HG02610 (cell line): ENCODE results near the gene CYP2E1.
"Not testable (repeated sequence)": the region's sequence is repeated elsewhere in the genome, so short reads cannot be mapped to it uniquely, and the experiment has no call there.

Source experiments
- ATAC-seq: cut with Tn5 transposase; IDR thresholded peaks from one replicate; pipeline ENCODE4 v1.9.1; 2021; ENCODE audit warnings: mild to moderate bottlenecking, moderate library complexity; ENCODE audit not compliant: unreplicated experiment

The CYP2E1 gene

DNA sequence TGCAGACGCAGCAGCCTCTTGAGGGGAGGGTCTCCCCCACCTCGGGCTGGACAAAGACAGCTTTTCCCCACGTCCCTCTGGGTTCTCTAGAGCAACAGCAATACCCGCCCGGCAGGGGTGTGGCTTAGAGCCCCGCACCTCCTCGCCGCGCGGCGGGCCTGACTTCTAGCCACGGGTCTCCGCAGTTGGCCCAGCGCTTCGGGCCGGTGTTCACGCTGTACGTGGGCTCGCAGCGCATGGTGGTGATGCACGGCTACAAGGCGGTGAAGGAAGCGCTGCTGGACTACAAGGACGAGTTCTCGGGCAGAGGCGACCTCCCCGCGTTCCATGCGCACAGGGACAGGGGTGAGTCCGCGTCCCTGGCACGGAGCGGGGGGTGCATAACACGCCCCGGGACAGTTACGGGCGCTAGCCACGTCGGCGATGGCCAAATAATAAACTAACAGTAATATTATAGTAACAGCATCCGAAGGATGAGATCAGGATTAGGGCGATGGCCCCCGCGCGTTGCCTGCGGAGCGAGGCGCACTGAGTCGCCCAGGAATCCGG, 1.2 kb downstream of the CYP2E1 start:
- ATAC-seq: no peak

GRCh38 chr10:133528845-133529575, 1.8 kb downstream of the CYP2E1 start:
- ATAC-seq: no peak

DNA sequence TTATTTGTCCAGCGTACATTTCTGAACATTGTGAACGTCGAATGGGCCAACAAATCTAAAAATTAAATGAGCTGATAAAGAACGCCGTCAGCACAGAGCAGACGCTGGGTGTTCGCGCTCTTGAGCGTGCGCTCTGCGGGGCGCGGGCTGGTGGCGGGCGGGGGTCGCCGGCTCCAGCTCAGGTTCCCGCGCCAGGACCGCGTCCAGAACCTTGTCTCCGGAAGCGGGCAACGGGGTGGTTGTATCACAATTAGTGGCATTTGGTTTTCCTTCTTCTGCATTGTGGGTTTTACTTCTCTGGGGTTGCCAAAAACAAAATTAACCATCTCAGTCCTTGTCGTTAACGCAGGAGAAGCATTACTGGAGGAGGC, 2.4 kb downstream of the CYP2E1 start:
- no peak for ATAC-seq

- ATAC-seq: no peak
Observed at GRCh38 chr10:133530506-133530905, 3.3 kb downstream of the CYP2E1 start.

GRCh38 chr10:133532871-133533270, 5.7 kb downstream of the CYP2E1 start:
- no peak for ATAC-seq

- ATAC-seq: no peak
Observed at GRCh38 chr10:133534417-133534816, 7.3 kb downstream of the CYP2E1 start.

- ATAC-seq: no peak
Observed at GRCh38 chr10:133536198-133536597, 9.0 kb downstream of the CYP2E1 start.

DNA sequence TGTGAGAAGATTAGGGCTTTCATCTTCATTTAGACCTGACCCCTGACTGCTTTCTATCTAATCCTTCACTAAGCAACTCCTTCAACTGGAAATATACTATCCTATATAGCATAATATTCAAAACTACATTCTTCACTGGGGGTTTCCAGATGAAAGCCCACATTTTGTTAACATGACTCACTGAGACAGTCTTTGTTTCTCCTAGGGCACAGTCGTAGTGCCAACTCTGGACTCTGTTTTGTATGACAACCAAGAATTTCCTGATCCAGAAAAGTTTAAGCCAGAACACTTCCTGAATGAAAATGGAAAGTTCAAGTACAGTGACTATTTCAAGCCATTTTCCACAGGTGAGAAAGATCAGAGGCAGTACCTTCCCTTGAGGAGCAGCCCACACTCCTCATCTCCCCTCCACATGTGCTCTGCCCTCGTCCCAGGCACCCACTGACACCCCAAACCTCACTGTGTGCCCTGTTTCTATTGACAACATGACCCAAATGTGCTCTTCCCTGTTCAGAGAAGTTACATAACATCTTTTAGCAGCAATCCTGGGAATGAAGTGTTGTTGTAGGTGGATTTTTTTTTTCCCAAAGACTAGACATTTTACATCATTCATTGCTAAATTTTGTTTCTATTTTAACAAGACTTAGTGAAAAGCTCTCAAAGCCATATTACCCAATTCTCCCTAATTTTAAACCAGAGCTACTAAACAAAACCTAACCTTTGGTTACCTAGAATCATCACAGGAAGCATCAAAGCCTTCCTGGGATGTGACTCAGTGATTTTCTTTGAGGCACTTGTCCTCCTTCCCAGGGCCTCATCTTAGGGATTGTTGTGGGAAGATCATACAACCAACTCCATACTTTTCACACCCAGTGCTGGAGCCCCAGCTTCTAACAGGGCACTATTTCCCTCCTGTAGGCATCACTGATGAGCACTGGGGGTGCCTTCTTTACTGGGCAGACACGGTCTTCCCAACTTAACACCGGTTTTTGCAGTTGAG, 10.7 kb downstream of the CYP2E1 start:
- no peak for ATAC-seq

DNA sequence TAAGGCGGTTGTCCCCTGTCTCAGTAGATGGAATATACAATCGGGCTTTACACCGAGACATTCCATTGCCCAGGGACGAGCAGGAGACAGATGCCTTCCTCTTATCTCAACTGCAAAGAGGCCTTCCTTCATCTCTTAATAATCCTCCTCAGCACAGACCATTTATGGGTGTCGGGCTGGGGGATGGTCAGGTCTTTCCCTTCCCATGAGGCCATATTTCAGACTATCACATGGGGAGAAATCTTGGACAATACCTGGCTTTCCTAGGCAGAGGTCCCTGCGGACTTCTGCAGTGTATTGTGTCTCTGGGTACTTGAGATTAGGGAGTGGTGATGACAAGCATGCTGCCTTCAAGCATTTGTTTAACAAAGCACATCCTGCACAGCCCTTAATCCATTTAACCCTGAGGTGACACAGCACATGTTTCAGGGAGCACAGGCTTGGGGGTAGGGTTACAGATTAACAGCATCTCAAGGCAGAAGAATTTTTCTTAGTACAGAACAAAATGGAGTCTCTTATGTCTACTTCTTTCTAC, 14.3 kb downstream of the CYP2E1 start:
- not testable (repeated sequence) for ATAC-seq

GRCh38 chr10:133544506-133544905, 17.3 kb downstream of the CYP2E1 start:
- no peak for ATAC-seq

DNA sequence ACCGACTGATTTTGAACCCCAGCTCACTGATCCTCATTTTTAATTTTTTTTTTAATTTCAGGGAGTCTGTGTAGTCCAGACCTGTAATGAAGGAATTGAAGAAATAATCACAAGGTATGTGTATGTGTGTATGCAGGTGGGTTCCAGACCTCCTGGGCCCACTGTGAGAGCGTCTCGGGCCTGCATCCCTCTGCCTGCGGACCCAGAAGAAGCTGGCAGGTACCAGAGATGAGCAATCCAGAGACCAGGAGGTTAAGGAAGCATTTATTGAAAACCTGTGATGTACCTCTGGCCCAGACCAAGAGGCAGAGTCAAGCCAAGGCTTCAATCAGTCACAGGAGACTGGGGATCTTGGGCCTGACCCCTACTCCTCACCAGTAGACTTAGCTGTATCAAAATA, 27.4 kb downstream of the CYP2E1 start:
- ATAC-seq: no peak

GRCh38 chr10:133555521-133555920, 28.4 kb downstream of the CYP2E1 start:
- ATAC-seq: no peak

- ATAC-seq: no peak
Observed at GRCh38 chr10:133557381-133557780, 30.2 kb downstream of the CYP2E1 start.

GRCh38 chr10:133559216-133559615, 32.1 kb downstream of the CYP2E1 start:
- no peak for ATAC-seq

- ATAC-seq: no peak
Observed at GRCh38 chr10:133564816-133565215, 37.7 kb downstream of the CYP2E1 start.

- ATAC-seq: no peak
Observed at GRCh38 chr10:133565441-133566294, 38.5 kb downstream of the CYP2E1 start, which contains the start of gene SYCE1. SYCE1 (minus strand) TSS chr10:133565583; CDS start chr10:133565529, 54 bp downstream.

DNA sequence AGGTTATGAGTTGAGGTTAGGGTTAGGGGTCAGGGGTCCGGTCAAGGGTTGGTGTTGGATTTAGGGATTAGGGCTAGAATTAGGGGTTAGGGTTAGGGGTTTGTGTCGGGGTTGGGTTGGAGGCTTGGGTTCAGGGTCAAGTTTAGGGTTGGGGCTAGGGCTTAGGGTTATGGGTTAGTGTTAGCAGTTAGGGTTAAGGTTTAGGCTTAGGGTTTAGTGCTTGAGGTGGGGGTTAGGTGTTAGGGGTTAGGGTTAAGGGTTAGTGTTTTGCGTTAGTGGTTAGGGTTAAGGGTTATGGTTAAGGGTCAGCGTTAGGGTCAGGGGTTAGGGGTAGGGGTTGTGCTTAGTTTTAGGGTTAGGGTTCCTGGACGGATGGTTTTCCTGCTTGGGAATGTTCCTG, 40.0 kb downstream of the CYP2E1 start:
- no peak for ATAC-seq

DNA sequence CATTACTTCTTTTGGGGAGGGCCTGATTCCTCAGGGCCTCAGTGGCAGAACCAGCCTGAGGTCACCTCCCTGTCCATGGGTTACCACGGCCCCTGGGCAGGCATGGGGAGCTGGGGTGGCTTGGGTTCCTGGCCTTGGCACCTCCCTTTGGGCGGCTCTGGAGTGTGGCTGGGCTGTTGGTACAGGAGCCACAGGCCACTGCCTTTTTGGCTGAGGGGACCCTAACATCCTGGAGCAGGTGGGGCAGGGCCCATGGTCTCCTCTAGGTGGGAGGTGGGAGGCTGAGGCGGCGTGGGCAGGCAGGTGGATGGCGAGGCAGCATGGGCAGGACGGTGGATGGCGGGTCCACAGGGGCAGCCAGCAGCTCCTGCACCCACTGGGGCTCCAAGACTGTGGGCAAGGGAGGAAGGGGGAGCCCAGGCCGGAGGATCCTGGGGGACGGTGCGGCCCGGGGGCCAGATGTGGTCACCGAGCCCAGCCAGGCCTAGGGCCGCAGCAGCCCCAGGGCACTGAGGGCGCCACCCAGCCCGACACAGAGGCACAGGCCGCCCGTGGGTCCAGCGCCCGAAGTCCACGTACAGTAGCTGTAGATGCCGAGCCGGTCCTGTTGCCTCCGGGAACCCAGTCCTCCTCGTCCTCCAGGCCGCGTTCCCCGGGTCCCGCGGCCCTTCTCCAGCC, 40.6 kb downstream of the CYP2E1 start:
- no peak for ATAC-seq

- no peak for ATAC-seq
Observed at GRCh38 chr10:133568287-133568614, 41.1 kb downstream of the CYP2E1 start.
